ENCODE data around the gene RECQL5. TPM values are rescaled to one million over a fixed set of nuclear protein-coding genes. Genes with fewer than 3 reads are reported as not detected.

RECQL5 gene
- total RNA-seq, 4 donors from 2014 or later: 50.8 to 76.3 (median 60.5) TPM

DNA sequence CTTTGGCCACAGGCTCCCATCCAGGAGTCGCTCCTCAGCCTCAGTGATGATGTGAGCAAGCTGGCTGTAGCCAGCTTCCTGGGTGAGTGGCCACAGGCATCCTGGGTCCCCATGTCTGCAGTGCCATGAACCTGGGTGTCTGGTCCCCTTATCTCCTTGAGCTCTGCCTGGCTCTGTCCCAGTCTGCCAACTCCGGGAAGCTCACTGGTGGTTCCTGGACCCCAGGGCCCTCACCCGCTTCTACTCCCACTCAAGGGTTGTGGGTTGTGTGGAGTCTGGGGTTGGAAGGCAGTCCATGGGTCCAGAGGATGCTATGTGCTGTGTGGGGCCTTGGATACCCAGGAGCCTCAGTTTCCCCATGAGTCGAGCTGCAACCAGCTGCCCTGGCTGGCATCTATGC lies 45.5 kb downstream of the RECQL5 start:
- no peak overlapping the region for H3K4me3 ChIP-seq (ENCODE audit: low read depth, poor library complexity, severe bottlenecking)
- intact Hi-C loops (cut with DNase I; ENCODE audit: low total_unique reads): no loop called here
- WGBS, 2 donors: 89 to 92% methylated on average over 3 to 4 of the region's 4 CpGs
- TF ChIP-seq, protein P1, sequence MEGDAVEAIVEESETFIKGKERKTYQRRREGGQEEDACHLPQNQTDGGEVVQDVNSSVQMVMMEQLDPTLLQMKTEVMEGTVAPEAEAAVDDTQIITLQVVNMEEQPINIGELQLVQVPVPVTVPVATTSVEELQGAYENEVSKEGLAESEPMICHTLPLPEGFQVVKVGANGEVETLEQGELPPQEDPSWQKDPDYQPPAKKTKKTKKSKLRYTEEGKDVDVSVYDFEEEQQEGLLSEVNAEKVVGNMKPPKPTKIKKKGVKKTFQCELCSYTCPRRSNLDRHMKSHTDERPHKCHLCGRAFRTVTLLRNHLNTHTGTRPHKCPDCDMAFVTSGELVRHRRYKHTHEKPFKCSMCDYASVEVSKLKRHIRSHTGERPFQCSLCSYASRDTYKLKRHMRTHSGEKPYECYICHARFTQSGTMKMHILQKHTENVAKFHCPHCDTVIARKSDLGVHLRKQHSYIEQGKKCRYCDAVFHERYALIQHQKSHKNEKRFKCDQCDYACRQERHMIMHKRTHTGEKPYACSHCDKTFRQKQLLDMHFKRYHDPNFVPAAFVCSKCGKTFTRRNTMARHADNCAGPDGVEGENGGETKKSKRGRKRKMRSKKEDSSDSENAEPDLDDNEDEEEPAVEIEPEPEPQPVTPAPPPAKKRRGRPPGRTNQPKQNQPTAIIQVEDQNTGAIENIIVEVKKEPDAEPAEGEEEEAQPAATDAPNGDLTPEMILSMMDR (IDR thresholded peaks at IDR 0.05): no peak
- TF ChIP-seq POLR2A (IDR thresholded peaks at IDR 0.05): no peak
- no peak for DNase-seq (ENCODE audit: low spot score in 2 of 2)

DNA sequence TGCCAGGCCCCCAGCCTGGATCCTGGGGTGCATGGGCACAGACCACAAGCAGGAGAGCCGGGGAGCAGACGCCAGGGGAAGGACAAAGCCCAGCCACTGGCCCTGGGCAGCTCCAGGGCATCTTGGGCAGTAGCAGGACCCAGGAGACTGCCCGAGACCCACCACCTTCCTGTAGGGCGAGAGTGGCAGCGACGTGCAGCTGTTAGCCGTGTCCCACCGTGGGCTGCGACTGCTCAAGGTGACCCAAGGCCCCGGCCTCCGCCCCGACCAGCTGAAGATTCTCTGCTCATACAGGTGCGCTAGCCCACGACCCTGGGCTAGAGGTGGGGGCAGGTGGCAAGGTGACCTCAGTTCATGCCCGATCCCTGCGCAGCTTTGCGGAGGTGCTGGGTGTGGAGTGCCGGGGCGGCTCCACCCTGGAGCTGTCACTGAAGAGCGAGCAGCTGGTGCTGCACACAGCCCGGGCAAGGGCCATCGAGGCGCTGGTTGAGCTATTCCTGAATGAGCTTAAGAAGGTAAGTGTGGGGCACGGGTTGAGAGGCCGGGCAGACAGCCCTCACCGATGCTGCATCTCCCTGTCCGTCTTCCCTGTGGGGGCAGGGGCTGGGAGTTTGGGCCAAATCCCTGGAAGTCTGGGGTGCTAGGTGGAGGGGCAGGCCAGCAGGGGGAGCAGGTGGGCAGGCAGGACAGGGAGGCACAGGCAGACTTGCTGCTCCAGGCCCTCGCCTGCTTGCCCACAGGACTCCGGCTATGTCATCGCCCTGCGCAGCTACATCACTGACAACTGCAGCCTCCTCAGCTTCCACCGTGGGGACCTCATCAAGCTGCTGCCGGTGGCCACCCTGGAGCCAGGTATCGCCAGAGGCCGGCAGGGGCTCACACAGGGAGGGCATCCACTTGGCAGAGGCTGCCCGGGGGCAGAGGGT lies 47.2 kb downstream of the RECQL5 start:
- TF ChIP-seq POLR2A (IDR thresholded peaks at IDR 0.05): no peak
- TF ChIP-seq, protein P1 (IDR thresholded peaks at IDR 0.05): no peak

DNA sequence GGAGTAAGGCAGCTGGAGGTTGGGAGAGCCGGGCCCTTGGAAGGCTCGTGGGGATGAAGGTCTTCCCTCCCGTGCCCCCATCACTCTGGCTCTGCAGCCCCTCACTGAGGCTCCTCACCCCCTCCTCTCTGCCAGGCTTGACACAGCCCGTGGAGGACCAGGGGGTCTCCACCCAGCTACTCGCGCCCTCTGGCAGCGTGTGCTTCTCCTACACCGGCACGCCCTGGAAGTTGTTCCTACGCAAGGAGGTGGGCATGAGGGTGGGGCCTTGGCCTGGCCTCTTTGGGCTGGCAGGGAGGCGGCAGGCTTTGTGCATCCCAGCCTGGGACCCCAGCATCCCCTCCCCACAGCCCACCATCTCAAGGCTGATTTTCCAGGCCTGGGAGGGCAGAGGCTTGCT lies 49.3 kb downstream of the RECQL5 start:
- no peak overlapping the region for H3K4me3 ChIP-seq (ENCODE audit: low read depth, poor library complexity, severe bottlenecking)
- no peak for TF ChIP-seq POLR2A (IDR thresholded peaks at IDR 0.05)
- TF ChIP-seq, protein P1 (IDR thresholded peaks at IDR 0.05): no peak
- 76 to 89% methylated on average over 11 of the region's 11 CpGs for WGBS, 2 donors
- DNase-seq (ENCODE audit: low spot score in 2 of 2): no peak
- intact Hi-C loops (cut with DNase I; ENCODE audit: low total_unique reads): loop anchor here (2.0 kb wide), 1 partner anchor 65 kb away; no protein-coding TSS in a partner anchor

More for the DNA sequence above, 47.2 kb downstream of the RECQL5 start:
- no peak for DNase-seq (ENCODE audit: low spot score in 2 of 2)
- intact Hi-C loops (cut with DNase I; ENCODE audit: low total_unique reads): no loop called here
- WGBS, 2 donors: 69 to 86% methylated on average over 15 to 22 of the region's 36 CpGs
- H3K4me3 ChIP-seq (ENCODE audit: low read depth, poor library complexity, severe bottlenecking): no peak overlapping the region

DNA sequence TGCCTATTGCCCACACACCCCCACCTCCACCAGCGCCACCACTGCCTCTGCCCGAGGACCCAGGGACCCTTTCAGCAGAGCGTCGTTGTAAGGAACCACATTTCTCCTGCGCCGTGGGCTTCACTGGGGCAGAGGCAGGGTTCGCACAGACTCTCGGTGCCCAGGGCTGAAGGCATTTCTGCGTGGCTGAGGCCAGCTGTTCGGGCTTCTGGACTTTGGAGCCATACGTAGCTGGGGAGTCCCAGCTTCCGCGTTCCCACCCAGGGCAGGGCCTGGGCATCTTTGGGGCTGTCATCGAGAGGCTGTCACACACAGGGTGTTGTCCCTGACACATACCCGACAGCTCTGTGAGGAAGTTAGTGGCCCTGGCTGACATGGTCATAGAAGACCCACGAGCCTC lies 49.7 kb downstream of the RECQL5 start:
- intact Hi-C loops (cut with DNase I; ENCODE audit: low total_unique reads): loop anchor here (2.0 kb wide), 1 partner anchor 64 kb away; no protein-coding TSS in a partner anchor

DNA sequence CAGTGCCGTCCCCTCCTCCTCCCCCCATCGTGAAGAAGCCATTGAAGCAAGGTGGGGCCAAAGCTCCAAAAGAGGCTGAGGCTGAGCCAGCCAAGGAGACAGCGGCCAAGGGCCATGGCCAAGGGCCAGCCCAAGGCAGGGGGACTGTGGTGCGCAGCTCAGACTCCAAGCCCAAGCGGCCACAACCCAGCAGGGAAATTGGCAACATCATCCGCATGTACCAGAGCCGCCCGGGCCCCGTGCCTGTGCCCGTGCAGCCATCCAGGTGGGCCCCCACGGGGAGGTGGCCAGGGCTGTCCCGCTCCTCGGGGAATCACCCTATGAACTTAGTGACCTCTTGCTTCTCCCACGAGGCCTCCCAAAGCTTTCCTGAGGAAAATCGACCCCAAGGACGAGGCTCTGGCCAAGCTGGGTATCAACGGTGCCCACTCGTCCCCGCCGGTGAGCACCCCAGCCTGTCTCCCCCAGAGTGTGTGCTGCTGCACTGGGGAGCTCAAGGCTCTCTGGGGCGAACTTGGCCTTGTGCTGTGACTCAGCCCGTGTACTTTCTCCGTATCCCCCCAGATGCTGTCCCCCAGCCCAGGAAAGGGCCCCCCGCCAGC lies 50.3 kb downstream of the RECQL5 start:
- intact Hi-C loops (cut with DNase I; ENCODE audit: low total_unique reads): loop anchor here (2.0 kb wide), 1 partner anchor 64 kb away; no protein-coding TSS in a partner anchor
- TF ChIP-seq, protein P1 (IDR thresholded peaks at IDR 0.05): no peak
- no peak for TF ChIP-seq POLR2A (IDR thresholded peaks at IDR 0.05)
- 87 to 91% methylated on average over 19 to 20 of the region's 24 CpGs for WGBS, 2 donors

More for the DNA sequence above, 49.7 kb downstream of the RECQL5 start:
- DNase-seq (ENCODE audit: low spot score in 2 of 2): no peak
- TF ChIP-seq, protein P1 (IDR thresholded peaks at IDR 0.05): no peak
- no peak for TF ChIP-seq POLR2A (IDR thresholded peaks at IDR 0.05)
- H3K4me3 ChIP-seq (ENCODE audit: low read depth, poor library complexity, severe bottlenecking): no peak overlapping the region
- 93 to 96% methylated on average over 12 to 15 of the region's 16 CpGs for WGBS, 2 donors

More for the DNA sequence above, 50.3 kb downstream of the RECQL5 start:
- no peak for DNase-seq (ENCODE audit: low spot score in 2 of 2)
- no peak overlapping the region for H3K4me3 ChIP-seq (ENCODE audit: low read depth, poor library complexity, severe bottlenecking)
